Measurements from ENCODE around the gene GPR132.
"Not testable (repeated sequence)": the region's sequence is repeated elsewhere in the genome, so short reads cannot be mapped to it uniquely, and the experiment has no call there.

GPR132 gene, protein sequence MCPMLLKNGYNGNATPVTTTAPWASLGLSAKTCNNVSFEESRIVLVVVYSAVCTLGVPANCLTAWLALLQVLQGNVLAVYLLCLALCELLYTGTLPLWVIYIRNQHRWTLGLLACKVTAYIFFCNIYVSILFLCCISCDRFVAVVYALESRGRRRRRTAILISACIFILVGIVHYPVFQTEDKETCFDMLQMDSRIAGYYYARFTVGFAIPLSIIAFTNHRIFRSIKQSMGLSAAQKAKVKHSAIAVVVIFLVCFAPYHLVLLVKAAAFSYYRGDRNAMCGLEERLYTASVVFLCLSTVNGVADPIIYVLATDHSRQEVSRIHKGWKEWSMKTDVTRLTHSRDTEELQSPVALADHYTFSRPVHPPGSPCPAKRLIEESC

DNA sequence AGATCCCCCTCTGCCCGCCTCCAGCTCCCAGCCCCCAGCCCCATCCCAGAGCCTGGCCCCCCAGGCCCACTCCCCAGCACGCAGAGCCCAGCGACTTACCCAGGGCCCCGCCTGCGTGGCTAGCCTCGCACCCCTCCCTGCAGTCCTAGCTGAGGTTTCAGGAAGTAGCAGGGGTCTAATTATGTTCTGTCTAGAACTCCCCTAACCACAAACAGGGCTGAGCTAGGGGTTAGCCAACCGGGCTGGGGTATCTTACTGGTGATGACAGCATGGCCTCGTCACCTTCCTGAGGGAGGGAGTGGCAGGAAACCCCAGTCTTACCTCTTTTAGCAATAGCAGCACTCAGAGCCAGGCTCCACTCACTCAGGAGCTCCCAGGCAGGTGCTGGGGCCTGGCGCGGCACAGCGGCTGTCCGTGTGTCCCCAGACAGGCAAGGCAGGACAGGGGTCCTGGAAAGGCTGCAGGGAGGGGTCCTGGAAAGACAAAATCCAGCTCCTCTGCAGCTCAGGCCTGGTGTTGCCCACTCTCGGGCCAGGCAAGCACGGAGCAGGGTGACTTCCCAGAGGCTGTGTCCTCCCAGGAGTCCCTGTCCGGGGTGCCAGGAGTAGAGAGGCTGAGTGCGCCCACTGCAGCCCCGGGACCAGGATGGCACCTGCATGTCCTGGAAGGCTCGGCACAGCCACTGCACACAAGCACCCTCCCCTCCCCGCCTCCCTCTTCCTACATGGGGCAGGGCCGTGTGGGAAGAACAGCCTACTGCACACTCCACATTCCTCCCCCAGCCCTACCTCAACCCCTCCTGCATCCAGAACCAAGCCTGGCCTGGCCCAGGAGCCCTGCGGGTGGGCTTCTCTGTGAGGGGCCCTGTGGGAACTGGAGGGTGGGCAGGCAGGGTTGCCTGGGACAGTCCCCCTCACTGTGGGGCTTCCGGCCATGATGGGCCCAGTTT is at the start of gene GPR132:
Gene GPR132 (minus strand): TSS at position 151 of the 949 bp plus-strand sequence. CDS start 10,010 bp downstream, outside the sequence.
- peak; percentile 93 for DNase-seq

DNA sequence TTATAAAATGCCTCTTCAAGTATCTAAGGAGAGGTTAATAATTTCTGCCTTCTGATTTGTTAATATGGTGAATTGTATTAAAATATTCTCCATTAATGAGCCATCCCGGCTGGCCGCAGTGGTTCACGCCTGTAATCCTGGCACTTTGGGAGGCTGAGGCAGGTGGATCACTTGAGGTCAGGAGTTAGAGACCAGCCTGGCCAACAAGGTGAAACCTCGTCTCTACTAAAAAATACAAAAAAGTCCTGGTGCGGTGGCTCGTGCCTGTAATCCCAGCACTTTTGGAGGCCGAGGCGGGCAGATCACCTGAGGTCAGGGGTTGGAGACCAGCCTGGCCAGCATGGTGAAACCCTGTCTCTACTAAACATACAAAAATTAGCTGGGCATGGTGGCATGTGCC is 44.0 kb upstream of the GPR132 start:
- DNase-seq = not testable (repeated sequence)

DNA sequence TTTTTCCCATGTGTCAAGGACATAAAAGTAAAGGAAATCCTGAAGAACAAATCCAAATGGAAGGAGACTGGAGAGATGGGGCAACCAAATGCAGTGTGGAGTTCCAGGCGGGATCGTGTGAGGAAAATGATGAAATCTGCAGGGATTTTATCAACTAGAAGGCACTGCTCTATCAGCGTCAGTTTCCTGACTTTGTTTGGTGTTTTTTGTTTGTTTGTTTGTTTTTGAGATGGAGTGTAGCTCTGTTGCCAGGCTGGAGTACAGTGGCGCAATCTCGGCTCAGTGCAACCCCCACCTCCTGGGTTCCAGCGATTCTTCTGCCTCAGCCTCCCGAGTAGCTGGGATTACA is 43.3 kb upstream of the GPR132 start:
- DNase-seq = no peak

DNA sequence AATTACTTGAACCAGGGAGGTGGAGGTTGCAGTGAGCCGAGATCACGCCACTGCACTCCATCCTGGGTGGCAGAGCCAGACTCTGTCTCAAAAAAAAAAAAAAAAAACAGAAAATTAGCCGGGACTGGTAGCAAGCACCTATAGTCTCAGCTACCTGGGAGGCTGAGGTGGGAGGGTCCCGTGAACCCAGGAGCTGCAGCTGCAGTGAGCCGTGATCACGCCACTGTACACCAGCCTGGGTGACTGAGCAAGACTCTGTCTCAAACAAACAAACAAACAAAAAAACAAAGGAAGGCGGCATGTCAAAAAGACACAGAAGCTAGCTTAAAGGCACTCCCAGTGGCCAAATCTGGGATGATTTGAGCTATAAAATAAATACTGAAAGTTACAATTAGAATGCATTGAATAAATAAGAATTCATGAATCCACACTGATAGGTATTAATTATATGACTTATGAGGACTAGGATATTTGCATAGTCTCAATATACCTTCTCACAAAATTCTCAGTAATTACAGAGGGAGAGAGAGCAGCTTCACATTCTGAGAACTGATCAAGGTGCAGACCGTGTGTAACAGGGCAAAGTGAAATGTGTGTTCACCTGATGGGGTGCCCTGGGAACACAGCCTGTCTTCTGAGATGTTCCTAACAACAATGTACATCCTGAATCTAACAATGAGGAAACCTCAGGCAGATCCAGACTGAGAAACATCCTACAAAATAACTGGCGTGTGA is 42.7 kb upstream of the GPR132 start:
- no peak for DNase-seq

DNA sequence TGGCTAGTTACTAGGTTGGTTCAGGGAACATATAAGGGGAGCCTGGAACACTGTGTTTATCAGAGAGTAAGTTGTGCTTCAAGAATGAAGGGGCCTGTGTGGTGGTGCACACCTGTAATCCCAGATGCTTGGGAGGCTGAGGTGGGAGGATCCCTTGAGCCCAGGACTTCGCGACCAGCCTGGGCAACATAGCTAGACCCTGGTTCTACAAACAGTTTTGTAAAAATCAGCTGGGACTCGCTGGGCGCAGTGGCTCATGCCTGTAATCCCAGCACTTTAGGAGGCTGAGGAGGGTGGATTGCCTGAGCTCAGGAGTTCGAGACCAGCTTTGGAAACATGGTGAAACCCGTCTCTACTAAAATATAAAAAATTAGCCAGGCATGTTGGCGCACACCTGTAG is 42.1 kb upstream of the GPR132 start:
- DNase-seq = no peak

DNA sequence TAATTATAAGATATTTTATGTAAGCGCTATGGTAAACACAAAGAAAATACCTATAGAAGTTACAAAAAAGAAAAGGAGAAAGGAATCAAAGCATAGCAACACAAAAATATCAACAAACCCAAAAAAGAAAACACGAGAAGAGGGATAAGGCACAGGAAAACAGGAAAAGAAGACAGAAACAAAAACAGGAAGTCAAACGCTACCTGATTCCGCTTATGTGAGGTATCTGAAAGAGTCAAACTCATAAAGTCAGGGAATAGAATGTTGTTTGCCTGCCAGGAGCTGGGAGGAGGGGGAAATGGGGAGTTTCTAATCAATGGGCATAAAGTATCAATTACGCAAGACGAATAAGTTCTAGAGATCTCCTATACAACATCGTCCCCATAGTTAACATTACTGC is 39.9 kb upstream of the GPR132 start:
- DNase-seq = no peak

DNA sequence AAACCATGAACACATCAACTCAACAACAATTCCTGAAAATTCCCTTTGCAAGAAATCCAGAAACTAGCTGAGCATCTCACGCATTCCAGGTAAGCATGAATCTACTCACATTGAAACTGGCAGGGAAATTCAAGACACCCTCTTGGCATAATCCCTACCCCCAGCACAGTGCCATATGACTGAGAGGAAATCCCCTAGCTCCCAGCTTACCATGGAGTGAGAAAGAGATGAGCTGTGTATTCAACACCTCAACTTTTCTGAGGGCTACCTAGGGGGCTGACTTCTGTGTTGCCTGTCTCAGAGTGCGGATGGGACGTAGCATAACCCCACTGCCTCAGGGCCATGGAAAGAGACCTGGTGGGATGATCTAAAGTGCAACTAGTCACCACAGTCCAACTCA is 37.7 kb upstream of the GPR132 start:
- no peak for DNase-seq

DNA sequence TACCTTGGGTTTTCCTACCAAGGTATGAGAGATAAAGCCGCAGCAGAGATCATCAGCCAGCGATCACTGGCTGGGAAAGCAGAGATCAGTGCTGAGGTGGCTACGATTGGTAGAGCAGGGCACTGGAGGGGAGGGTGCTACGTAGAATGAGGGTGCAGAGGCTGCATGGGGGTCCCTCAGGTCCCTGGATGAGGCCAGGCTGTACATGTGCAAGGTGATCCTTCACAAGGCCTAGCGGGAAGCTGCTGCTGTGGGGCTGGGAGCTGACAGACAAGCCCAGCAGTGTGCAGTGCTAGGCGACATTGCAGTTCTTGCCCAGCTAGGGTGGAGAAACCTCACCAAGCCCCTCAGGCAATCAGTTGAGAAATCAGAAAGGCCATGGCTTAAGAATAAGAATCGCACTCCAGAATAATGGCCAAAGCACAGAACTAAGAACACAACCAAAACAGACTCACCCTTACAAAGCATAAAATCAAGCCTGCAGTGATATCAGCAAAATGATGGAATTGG is 37.2 kb upstream of the GPR132 start:
- DNase-seq = no peak

DNA sequence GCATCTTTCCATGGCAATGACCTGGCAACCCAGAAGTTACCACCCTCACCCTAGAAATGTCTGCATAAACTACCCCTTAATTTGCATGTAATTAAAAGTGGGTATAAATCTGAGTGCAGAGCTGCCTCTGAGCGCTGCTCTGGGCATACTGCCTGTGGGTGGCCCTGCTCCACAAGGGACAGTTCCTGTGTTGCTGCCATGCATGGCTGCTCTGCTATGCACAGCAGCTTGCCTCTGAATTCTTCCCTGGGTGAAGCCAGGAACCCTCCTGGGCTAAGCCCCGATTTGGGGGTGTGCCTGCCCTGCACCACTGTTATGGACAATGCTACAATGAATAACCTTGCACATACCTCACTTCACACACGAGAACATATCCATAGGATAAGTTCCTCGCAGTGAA is 35.7 kb upstream of the GPR132 start:
- DNase-seq = no peak

DNA sequence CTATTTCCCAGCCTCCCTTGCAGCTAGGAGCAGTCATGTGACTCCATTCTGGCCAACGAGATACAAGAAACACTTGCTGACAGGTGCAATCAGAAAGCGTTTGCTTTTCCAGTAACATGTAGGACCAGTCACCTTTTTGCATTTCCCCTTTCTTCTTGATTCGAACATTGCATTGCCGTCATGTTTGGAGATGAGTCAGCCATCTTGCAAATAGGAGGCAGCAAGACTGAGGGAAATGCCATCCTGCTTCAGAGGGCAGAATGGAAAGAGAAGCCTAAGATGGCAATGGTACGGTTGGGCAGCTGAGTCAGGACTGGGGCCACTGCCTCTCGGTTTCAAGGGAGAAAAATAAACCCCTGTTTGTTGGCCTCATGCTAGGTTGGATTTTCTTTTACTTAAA is 34.5 kb upstream of the GPR132 start:
- DNase-seq = no peak

DNA sequence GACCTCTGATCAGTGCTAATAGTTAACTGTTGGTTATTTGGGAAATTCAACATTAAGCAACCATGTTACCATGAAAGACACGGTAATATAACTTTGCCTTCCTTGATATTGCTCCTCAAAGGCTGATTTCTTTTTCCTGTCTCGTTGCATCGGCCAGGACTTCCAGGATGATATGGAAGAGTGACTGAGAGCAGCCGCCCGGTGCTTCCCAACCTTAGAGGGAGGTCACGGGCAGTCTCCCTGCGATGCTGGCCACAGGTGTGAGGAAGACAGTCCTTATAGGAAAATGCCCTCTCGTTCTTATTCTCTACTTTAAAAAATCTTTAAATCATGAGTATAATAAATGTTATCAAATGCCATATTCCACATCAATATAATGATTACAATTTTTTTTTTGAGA is 33.1 kb upstream of the GPR132 start:
- DNase-seq = no peak

DNA sequence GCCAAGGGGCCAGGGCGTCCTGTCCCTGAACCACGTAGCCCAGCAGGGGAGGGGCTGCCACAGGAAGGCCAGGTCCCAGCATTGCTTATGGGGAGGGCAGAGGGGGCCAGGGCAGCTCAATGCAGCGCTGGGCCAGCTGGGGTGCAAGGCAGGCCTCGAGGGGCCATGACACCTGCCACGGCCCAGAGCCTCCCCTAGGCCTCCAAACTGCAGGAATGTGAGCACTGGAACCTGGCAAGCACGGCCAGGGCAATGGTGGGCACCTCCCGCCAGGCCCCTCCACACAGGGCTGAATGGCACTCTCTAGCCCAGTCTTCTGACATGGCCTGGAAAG is 32.5 kb upstream of the GPR132 start:
- no peak for DNase-seq

DNA sequence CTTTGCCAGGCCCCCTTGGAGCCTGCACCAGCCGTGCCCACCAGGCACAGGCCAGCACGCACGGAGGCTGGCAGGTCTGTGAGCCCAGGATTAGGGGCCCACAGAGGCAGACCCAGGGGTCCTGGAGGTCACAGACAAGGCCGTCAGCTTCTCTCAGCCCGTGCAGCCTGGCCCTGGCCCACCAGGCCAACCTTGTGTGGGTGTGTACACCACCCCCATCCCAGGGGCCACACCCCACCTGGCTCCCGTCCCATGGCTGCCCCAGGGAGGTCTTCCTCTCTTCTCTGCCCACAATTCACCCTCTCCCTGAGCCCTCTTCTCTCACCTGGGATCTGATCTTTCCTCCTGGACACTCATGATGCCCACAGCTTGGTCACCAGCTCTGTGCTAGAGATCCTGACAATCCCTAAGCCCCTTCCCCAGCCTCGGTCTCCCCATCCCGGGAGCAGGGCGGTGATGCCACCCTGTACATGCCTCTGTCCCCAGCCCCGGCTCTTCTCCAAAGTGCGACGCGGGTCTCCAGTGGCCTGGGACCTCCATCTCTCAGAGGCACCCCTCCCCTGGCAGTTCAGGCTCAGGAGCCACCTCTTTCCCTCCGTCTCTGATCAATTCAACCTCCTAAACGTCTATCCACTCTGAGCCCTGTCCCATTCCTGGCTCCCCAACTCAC is 31.1 kb upstream of the GPR132 start:
- DNase-seq = no peak

DNA sequence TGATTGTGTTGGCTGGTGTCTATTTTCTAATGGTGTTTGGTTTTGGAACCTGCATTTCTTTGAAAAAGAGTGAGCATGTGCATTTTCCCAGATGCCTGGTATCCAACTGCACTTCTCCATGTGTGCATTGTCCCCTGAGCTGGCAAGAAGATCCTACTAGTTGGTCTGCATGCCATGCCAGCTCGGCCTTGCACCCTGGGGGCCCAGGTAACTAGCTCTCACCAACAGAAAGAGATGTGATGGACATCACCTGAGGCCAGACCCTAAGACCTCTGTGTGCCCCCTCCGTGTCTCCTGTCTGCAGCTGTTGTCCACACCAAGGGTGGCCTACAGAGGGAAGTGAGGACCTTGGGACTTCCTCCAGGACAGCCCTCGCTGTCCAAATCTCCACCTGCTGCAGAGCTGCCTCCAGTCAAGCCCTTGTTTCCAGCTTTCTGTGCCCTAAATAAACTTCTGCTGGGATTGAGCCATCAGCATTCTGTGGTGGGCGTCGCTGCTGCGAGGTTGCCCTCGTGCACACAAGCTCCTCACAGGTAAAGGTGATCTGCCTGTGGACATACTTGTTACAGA is 30.1 kb upstream of the GPR132 start:
- DNase-seq = no peak

DNA sequence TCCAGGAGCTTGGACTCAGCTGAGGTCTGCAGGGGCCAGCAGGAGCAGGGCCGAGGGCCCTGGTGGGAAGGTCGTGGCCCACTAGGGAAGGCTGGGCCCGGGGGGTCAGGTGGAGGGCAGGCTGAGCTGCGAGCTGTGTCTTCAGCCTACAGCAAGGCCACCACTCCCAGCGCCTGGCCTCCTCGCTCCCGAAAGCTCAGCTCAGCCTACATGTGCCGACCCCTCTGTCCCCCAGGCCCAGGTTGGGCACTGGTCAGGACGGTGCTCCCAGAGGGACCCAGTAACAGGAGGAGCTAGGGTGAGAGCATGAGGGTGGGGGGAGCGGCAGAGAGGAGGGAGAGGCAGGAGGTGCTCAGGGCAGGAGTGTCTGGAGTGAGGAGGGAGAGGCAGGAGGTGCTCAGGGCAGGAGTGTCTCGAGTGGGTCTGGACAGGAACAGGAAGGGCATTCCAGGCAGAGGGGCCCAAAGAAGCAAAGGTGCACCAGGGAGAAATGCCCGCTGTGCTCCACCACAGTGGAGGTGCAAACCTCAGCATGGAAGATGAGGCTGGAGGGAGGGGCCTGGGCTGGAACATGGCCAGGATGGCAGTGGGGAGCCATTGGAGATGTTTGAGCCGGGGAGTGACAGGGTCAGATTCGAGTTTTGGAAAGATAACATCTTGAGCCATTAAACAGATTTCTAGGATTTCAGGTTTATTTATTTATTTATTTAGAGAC is 29.1 kb upstream of the GPR132 start:
- DNase-seq = no peak

DNA sequence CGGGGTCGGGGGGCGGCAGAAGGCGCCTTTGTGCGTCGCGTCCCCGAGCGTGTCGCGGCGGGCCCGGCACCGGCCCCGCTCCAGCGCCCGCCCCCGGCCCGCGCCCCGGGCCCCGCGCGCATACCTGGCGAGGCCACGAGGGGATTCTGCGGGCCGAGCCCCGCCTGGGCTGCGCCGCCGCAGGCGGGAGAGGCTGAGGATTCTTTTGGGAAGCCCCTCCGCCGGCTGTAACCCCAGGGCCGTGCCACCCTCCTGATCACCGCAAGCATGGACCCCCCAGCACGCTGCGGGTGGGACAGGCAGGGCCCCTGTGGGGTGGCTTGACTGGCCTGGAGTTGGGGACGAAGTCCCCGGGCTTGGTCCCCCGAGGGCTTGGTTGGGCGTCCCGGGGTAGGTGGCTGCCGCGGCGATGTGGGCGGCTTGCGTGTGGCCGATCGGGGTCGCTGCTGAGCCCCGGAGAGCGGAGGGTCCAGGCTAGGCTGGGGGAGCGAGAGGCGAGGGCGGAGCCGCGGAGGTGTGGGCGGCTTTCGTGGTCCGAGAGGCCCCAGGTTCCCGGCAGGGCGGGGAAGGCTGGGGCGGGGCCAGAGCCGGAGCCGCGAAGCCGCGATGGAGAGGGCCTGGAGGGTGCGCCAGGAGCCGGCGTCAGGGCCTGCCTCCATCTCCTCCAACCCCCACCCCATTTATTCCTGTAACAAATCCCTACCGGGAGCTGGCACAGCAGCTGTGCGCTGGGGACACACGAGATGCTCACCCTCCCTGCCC is 28.4 kb upstream of the GPR132 start:
- peak; percentile 68 for DNase-seq

DNA sequence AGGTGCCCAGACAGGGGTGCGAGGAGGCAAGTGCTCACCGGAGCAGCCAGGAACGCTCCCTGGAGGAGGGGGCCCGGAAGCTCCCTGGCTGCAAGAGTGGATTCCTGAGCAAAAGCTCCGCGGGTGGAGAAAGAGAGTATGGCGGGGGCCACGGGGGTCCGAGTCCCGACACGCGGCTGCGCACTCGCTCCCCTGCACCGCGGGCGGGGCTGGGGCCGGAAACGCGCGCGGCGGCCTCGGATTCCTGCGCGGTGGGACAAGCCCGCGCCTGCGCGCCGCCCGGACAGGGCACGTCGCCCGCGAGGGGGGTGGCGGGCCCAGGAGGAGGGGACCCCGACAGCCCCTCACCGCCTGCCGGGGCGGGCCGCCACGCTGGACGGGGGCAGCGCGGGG is 27.8 kb upstream of the GPR132 start:
- peak; percentile 37 for DNase-seq

DNA sequence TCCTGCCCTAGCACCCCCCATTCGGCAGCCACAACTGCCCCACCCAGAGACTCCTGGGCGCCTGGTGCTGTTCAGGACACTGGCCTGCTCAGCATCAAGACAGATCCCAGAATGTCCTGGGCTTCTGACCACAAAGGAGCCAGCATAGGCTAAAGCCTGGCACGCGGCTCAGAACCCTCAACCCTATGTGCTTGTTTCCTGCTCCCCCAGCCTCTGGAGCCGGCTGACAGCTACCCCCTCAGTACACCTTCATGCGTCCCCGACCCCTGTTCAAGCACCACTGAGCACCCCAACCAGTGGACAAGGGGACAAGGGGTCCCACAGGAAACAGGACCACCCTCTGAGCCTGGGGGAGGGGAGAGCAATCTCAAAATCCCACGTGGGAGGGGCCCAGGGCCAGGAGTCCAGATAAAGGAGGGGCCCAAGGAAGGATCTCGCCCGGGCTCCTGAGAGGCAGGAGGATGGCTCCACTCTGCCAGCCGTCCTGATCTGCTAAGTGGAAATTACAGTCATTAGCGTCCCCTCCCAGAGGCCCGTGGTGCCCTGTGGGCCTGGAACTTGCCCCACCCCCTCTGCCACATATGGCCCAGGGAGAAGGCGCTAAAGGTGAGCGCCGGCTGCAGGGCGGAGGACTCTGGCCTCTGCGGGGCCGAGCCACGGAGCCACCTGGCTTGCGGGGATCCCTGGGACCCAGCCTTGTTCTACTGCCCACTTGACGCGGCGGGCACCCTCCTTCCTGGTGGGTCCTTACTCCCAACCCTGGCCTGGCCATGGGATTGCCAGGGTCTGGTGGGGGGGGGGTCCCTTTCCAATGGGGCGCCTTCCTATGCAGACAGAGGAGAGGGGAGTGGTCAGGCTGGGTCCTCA is 27.2 kb upstream of the GPR132 start:
- DNase-seq = peak; percentile 37

DNA sequence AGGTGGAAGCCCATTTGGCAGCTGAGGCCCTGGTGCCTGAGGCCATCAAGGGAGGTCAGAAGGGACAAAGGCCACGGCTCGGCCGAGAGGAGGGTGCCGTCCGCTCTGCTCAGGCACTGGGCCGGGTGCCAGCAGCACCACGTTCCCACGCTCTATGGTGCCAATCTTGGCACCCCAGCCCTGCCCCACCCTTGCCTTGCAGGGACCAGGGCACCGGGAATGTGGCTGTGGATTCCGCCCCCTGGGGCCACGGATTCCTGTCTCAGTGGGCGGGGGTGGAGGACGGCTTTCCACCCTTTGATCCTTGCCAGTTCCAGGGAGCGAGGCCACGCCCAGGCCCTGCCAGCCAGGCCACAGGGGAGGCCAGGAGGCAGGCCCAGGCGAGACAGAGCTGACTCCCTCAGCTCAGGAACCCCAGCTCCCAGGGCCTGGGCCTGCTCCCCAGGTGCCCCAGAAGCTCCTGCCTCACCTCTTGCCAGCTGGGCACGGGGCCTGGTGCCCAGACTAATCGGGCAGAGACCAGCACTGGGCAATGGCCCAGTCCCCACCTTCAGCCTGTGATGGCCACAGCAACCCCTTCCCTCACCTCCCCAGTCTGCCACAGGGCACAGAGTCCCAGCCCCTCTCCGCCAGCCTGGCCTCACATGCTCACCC is 26.4 kb upstream of the GPR132 start:
- peak; percentile 57 for DNase-seq

Data from RPMI8226 (cell line).